Stimulated activated CD8-positive, alpha-beta memory T cell treated with anti-CD3 and anti-CD28 coated beads, Interleukin-4, amount 100 ng/mL, for 1 hour (primary cell): ENCODE results near the gene GTF2IRD1.
"Not testable (repeated sequence)": the region's sequence is repeated elsewhere in the genome, so short reads cannot be mapped to it uniquely, and the experiment has no call there.

ENCODE experiments used
- DNase-seq, 2 donors: peaks; one replicate each; pipeline ENCODE4 v3.0.0-alpha.2; 2020; ENCODE audit warnings: low read depth in 2 of 2, low spot score in 1 of 2

Gene GTF2IRD1

DNA sequence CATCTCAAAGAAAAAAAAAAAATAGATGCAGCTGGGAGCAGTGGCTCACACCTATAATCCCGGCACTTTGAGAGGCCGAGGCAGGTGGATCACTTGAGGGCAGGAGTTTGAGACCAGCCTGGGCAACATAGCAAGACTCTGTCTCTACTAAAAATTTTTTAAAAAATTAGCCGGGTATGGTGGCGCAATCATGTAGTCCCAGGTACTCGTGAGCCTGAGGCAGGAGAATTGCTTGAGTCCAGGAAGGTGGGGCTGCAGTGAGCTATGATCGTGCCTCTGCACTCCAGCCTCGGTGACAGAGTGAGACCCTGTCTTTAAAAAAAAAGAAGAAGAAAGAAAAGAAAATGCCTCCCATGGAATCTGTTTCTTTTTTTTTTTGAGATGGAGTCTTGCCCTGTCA is 31.9 kb downstream of the GTF2IRD1 start:
- no peak for DNase-seq

DNA sequence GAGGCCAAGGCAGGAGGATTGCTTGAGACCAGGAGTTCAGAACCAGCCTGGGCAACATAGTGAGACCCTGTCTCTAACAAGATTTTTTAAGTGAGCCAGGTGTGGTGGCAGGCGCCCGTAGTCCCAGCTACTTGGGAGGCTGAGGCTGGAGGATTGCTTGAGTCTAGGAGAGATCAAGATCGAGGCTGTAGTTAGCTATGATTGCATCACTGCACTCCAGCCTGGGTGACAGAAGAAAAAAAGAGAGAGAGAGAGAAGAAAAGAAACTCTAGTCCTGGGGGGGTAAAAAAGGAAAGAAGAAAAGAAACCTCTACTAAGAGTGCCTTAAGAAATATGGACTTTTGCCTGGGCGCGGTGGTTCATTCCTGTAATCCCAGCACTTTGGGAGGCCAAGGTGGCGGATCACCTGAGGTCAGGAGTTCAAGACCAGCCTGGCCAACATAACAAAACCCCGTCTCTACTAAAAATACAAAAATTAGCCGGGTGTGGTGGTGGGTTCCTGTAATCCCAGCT is 34.9 kb downstream of the GTF2IRD1 start:
- DNase-seq: not testable (repeated sequence)

DNA sequence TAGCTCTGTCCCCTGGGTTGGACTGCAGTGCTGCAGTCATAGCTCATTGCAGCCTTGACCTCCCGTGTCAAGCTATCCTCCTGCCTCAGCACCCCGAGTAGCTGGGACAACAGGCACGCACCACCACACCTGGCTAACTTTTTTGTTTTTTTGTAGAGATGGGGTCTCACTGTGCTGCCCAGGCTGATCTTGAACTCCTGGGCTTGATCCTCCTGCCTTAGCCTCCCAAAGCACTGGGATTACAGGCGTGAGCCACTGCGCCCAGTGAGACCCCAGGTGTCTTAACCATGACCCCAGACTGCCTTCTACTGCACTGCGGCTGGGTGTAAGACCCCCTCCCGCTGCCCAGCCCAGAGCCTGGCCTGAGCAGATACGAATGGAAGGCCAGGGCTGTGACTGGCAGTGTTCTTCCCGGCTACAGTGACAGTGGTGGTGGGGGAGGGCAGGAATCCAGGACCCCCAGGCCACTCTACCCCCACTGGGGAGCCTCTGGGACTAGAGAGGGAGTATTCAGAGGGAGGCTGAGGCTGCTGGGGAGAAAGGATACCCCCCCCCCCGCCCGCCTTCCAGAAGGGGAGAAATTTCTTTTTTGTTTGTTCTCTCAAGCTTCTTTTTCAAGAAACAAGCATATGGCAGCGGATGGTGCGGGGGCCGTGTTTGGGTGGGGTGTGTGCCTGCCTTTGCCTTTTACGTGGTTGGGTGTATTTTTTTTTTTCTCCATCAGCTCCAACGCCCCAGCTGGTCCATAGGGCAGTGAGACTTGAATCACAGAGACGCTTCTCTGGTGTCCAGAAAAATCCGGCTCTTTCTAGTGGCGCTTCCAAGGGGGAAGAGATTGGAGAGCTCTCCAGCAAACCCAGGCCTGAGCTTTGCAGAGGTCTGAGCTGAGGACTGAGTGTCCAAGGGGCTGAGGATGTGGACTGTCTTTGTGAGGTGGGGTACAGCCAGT is 36.6 kb downstream of the GTF2IRD1 start:
- no peak for DNase-seq

DNA sequence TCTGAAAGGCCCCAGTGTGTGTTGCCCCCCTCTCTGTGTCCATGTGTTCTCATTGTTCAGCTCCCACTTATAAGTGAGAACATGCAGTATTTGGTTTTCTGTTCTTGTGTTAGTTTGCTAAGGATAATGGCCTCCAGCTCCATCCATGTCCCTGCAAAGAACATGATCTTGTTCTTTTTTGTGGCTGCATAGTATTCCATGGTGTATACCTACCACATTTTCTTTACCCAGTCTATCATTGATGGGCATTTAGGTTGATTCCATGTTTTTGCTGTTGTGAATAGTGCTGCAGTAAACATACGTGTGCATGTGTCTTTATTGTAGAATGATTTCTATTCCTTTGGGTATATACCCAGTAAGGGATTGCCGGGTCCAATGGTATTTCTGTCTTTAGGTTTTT is 37.8 kb downstream of the GTF2IRD1 start:
- not testable (repeated sequence) for DNase-seq

DNA sequence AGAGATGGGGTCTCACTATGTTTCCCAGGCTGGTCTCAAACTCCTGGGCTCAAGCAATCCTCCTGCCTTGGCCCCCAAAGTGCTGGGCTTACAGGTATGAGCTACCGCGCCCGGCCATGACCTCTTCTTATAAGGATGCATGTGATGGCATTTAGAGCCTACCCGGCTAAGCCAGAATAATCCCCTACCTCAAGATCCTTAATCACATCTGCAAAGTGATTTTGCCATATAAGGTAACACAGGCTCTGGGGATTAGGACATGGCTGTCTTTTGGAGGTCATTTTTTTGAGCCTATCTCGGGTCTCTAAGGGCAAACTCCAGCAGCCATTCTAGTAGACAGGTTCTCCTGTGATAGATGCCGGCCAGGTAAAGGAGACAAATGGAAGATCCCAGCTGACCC is 39.6 kb downstream of the GTF2IRD1 start:
- no peak for DNase-seq

DNA sequence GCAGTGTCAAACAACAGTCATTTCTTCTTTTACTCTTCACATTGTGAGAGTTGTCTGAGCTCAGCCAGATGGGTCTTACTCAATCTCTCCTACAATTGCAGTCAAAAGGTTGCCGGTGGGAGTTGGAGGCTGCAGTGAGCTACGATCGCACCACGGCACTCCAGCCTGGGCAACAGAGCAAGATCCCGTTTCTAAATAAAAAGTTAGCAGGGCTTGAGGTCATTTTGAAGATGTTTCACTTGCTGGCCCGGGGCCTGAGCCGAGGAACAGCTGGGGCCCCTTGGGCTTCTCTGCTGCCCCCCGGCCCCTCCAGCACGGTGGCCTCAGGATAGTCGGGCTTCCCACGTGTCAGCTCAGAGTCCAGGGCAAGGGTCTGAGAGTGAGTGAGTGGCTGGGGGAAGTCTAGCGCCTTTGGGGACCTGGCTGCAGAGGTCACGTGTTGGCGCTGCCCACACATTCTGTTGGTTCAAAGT is 40.4 kb downstream of the GTF2IRD1 start:
- DNase-seq: no peak

DNA sequence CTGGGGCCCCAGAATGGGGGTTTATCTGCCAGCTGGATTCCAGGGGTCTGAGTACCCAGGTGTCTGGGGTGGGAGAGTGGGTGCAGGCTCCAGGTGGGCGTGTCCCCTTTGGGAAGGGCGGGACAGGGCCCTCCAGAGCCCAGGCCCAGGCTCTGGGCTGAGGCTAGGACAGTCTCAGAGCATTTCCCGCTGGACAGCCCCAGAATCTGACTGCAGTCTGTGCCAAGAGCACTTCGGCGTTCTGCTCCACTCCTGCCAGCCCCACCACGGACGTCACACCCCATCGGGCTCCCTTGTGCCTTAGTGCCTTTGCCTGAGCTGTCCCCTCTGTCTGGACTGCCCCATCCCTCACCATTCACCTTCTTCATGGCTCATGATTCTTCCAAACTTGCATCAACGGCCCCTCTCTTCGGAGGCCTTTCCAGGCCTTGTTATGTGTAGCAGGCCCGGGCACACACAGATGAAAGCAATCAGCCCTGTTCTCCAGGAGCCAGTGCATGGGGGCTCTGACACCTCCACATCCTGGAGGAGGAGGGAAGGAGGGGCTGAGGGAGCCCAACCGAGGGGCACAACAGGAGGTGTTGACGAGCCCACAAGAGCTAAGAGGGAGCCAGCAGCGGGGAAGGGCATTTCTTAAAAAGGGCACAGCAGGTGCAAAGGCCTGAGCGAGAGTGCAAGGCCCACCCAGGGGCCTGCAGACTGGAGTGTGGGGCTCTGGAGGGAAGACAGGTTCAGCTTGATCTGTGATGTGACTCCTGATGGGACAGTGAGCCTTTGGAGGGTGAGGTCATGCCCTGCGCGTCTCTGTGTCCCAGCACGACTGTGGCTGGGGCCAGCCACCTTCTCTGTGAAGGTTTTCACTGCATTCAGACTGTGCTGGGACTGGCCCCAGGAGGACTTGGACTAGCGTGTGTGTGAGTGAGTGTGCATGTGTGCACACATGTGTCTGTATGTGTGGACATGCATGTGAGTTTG is 41.7 kb downstream of the GTF2IRD1 start:
- DNase-seq: no peak

DNA sequence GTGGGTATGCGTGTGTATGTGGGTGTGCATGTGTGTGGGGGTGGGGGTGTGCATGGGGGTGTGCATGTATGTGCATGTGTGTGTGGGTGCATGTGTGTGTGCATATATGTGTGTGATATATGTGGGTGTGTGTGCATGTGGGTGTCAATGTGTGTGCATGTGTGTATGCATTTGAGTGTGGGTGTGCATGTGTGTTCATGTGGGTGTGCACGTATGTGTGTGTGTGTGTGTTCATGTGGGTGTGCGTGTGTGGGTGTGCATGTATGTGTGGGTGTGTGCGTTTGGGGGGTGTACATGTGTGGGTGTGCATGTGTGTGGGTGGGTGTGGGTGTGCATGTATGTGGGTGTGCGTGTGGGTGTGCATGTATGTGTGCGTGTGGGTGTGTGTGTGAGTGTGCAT is 42.6 kb downstream of the GTF2IRD1 start:
- DNase-seq: no peak

DNA sequence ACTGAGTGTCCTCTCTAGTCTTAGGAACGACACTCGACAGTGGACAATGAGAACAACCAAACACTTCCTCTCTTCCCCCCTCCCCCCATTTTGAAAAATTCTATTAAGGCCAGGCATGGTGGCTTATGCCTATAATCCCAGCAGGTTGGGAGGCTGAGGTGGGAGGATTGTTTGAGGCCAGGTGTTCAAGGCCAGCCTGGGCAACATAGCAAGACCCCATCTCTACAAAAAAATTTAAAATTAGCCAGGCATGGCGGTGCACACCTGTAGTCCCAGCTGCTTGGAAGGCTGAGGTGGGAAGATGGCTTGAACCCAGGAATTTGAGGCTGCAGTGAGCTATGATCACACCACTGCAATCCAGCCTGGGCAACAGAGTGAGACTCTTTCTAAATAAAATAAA is 43.1 kb downstream of the GTF2IRD1 start:
- not testable (repeated sequence) for DNase-seq

DNA sequence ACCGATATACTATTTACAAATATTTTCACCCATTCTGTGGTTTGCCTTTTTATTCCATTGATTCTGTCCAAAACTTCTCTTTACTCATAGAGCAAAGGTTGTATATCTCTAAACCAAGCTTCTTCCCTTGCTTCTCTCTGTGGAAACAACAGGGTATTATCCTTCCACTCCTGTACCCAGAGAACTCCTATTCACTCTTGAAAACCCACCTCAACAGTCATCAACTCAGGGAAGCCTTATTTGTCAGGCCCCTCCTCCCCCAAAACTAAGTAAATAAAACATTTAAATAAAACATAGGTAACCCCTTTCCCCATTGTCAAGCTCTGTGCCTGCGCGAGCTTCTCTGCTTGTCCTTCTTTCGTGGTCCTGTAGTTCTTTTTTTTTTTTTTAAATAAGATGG is 44.6 kb downstream of the GTF2IRD1 start:
- DNase-seq: no peak

DNA sequence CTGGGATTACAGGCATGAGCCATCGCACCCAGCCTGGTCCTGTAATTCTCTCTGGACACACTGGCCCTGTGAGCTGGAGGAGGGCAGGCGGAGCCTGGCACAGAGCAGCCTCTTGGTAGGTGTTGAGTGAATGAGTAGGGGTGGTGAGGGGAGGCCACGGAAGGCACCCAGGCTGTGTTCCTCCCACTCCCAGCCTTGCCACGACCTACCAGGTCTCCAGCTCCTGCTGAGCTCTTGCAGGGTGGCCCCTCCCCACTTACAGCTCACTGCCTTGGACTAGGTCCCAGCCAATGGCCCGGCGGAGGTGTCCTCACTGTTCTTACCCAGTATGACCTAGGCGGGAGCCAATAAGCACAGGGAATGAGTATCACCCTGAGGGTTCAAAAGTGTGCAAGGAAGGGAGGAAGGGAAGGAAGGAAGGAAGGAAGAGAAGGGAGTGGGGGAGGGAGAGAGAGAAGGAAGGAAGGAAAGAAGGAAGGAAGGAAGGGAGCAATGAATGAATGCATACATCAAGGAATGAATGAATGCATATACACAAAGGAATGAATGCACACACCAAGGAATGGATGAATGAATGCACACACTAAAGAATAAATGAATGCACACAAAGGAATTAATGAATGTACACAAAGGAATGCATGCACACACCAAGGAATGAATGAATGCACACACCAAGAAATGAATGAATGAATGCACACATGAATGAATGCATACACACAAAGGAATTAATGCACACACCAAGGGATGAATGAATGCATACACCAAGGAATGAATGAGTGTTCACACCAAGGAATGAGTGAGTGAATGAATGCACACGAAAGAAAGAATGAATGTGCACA is 45.5 kb downstream of the GTF2IRD1 start:
- DNase-seq: no peak

DNA sequence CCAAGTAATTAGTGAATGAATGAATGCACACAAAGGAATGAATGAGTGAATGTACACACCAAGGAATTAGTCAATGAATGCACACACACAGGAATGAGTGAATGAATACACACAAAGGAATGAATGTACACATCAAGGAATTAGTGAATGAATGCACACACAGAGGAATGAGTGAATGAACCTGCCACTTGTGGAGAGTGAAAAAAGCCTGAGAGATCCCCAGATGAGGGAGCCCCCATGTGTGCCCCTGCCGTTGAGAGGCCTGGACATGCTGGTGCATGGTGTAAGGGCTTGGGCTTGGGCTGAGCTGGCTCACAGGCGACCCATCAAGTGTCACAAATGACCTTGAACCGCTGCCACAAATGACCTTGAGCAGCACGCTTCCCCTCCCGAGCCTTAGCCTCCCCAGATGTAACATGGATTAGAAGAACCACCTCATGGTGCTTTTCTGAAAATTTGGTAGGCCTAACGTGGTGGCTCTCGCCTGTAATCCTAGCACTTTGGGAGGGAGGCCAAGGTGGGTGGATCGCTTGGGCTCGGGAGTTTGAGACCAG is 46.2 kb downstream of the GTF2IRD1 start:
- DNase-seq: no peak

DNA sequence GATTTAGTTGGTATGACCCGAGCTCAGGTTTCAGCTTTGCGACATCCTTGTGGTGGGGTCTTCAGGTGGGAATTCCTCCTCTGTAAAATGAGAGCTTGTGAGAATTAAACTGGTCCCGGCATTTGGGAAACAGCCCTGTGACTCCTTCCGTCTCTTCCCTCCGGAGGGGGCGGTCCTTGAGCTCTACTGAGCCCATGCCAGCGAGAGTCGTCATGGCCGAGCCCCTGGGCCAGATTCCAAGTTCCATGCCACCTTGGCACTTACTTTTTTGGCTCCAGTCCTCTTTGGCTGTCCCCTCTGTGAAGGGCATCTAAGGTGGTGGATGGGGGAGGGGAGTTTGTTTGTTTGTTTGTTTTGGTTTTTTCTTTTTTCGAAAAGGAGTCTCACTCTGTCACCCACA is 47.6 kb downstream of the GTF2IRD1 start:
- DNase-seq: no peak

DNA sequence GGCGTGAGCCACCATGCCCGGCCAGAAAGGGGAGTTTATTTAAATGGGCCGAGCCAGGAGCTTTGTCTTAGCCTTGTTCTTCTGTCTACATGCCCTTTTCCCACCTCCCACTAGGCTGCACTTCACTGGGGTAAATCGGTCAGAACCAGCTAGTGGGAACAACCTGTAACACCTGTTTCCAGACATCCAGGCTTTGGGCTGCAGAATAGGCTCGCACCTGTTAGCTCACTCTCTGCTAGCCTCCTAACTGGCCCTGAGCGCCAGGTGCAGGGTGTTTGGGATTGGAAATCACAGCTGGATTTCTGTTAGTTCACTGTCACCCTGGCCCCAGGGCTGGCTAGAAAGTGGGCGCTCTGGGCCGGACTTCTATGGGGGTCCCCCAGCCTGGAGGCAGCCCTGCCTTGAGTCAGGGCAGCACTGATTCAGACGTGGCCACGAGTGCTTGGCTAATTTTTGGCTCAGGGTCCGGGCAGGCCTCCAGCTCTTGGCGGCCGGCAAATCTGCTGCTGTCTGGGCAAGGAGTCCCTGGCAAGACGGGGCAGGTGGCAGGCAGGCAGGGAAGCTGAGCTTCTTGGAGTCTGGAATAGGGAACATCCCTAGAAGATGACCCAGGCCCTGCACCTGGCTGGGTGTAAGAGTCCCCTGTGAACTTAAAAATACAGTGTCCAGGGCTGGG is 48.6 kb downstream of the GTF2IRD1 start:
- DNase-seq: no peak

DNA sequence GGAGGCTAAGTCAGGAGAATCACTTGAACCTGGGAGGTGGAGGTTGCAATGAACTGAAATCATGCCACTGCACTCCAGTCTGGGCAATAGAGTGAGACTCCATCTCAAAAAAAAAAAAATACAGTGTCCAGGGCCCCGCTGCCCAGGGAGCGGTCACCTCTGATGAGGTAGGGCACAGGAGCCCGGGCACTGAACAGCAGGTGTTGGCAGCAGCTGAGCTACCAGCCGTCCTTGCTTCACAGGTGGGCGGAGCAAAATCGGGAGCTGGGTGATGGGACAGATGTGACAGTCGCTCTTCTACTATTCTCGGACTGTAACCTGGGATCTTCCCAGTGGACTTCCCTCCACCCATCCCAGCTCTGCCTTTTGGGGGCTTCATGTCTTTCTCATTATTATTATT is 49.4 kb downstream of the GTF2IRD1 start:
- DNase-seq: no peak

DNA sequence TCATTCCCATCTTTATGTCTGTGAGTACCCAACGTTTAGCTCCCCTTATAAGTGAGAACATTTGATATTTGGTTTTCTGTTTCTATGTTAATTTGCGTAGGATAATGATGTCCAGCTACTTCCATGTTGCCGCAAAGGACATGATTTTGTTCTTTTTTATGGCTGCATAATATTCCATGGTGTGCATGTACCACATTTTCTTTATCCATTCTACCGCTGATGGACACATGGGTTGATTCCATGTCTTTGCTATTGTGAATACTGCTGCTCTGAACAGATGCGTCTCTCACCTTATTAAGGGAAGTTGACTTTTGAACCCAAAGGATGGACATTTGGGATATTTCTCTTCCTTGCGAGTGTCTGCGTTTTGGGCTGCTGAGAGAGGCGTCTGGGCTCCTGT is 50.2 kb downstream of the GTF2IRD1 start:
- DNase-seq: no peak

DNA sequence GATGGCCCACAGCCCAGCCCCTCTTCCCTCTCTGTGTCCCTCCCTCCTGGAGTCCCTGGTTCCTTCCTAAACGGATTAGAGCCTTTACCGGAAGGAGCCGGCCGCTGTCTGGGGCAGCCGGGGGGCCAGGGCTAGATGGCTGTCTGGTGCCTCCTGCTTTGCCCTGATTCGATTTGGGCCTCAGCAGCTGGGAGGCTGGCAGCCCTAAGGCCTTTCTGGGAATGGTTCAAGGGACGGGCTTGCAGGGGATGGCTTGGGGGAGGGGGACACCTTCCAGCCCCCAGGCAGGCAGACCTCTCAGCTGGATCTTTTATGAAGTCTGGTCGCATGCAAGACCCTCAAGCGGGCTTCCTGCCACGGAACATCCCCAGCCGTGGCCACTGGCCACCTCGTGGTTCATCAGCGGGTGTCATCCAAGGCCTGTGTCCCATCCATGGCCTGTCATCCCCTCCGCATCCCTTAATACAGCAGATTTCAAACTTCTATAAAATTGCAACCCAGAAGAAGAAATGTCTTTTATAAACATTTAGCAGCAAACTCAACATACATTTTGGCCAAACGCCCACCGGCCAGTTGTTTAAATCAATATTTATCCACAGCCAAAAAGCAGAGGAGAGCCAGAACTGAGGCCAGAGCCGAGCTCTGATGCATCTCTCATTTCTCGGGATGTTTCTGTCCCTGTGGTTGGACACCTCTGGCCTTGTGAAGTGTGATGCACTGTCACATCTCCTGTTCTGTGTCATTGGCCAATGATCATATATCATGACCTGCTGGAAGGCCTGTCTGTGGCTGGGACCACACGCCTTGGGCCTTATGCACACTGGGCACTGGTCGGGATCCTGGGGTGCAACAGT is 52.0 kb downstream of the GTF2IRD1 start:
- no peak for DNase-seq

DNA sequence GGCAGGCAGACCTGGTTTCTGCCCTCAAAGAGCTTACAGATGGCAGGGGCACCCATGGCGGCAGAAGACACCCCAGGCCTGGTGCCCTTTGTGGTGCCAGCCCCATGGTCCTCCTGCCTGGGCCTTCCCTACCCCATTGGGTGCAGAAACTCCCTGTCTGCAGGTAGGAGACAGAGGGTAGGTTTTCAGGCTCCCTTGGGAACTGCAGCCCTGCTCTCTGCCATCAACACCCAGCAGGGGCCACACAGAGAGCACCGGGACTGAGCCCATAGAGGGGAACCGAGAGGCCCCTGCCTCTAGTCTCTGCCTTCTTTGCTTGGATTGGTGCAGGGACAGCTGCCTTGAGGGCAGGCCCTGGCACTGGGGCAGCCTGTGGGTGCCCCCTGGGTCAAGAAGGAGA is 52.6 kb downstream of the GTF2IRD1 start:
- no peak for DNase-seq
